H1 (cell line): ENCODE results near the gene WWP2. TPM values are rescaled to one million over a fixed set of nuclear protein-coding genes. Genes with fewer than 3 reads are reported as not detected.

Experiments used
- CBX5 ChIP-seq: fragments of 300-800, 300-1000 bp; sonication (generic); IDR thresholded peaks from 2 replicates; pipeline ENCODE4 v1.7.1; 2016; ENCODE audit warnings: antibody characterized with exemption, low read length, low read depth
- CHD1 ChIP-seq: IDR thresholded peaks from 2 replicates; pipeline ENCODE4 v1.6.1; 2012; ENCODE audit warnings: low read depth, low read length, improper control_type of control experiment
- FOSL1 ChIP-seq: IDR thresholded peaks from 2 replicates; pipeline ENCODE4 v1.6.1; 2011; ENCODE audit warnings: mild to moderate bottlenecking, low read depth, low read length, moderate library complexity; ENCODE audit not compliant: insufficient read depth
- NANOG ChIP-seq: IDR thresholded peaks from 2 replicates; pipeline ENCODE4 v1.6.1; 2011; ENCODE audit warnings: low read length, low read depth, mild to moderate bottlenecking, inconsistent platforms; ENCODE audit not compliant: insufficient read depth, poor library complexity, severe bottlenecking
- RXRA ChIP-seq: IDR thresholded peaks from 2 replicates; pipeline ENCODE4 v1.6.1; 2011; ENCODE audit warnings: low read depth, mild to moderate bottlenecking, low read length, moderate library complexity; ENCODE audit not compliant: insufficient read depth
- SP2 ChIP-seq: IDR thresholded peaks from 2 replicates; pipeline ENCODE4 v1.6.1; 2012; ENCODE audit warnings: mild to moderate bottlenecking, low read length, inconsistent platforms
- YY1 ChIP-seq: IDR thresholded peaks from 2 replicates; pipeline ENCODE4 v1.6.1; 2011; ENCODE audit warnings: low read depth, mild to moderate bottlenecking, low read length
- polyA plus RNA-seq, 7 experiments: library from polyadenylated mRNA; depleted of rRNA in 3 of 7; stranded (reverse) in 5 of 7; unstranded in 2 of 7; fragments of >200 nt in 5 of 7; fragments of 200-250 nt in 2 of 7; gene quantifications; 1 replicate in 5 of 7; 2 replicates in 1 of 7; 4 replicates in 1 of 7; pipeline versions ENCODE4 v1.2.1 to v1.2.3, GENCODE V29; 2011 to 2013; ENCODE audit warnings: missing spikeins in 2 of 7, mixed read lengths in 2 of 7
- total RNA-seq: library from RNA; stranded (reverse); fragmentation: NEBNext Ultra II Directional; extraction: Animal tissue kit (Norgen Biotek cat#: 25700); gene quantifications from 2 replicates; pipeline ENCODE4 v1.2.1, GENCODE V29; 2021

The WWP2 gene
- total and polyA plus RNA-seq, 2 of the 8 experiments (the other 6 are each of a cell fraction or from before 2014, with no cell fraction given) = 14.1 to 42.2 TPM

DNA sequence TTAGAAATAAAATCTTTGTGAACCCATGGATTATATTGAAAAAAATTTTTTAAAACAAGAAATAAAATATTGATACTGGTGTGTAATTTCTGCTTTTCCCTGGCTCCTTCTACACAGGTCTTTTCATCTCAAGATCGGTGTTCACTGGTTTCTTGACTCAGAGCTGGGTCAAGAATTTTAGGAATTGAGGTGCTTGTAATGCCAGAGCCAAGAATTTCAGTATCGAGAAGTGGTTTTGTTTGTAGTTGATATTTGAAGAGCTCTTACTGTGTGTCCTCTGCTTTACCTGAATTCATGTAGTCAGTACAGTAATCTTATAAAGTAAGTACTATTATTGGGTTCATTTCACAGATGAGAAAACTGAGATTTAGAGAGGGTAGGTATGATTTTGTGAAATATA lies 7.3 kb downstream of the WWP2 start (continued):
- no peak for TF ChIP-seq FOSL1
- TF ChIP-seq YY1 = no peak
- TF ChIP-seq NANOG = no peak
- no peak for TF ChIP-seq CBX5
- TF ChIP-seq RXRA = no peak
- no peak for TF ChIP-seq CHD1
- TF ChIP-seq SP2 = no peak
